H1 (cell line): Measurements from ENCODE around the gene UCHL1. TPM values are rescaled to one million over a fixed set of nuclear protein-coding genes. Genes with fewer than 3 reads are reported as not detected.

Experiments used
- CTCF ChIA-PET: fragments of 300-600 bp; sonication (Branson Sonifier 250); formaldehyde crosslinking; loops from one replicate; lab custom pipeline; 2021; ENCODE audit not compliant: partially characterized antibody; lab: Charles Lee
- POLR2A ChIA-PET: fragments of 300-600 bp; sonication (Branson Sonifier 250); formaldehyde crosslinking; loops from one replicate; lab custom pipeline; 2021; ENCODE audit warnings: inconsistent platforms; ENCODE audit not compliant: partially characterized antibody; lab: Charles Lee
- DNase-seq, 2 experiments: peaks; one replicate each; pipeline versions ENCODE4 v3.0.0 to v3.0.0-alpha.2; 2010 to 2022; ENCODE audit warnings: low spot score in 2 of 2, low read depth in 1 of 2, mixed read lengths in 1 of 2
- FAIRE-seq: peaks from 2 replicates; lab custom pipeline; 2011; peaks lifted over from hg19 to GRCh38; lab: Jason Lieb, UNC
- H2AFZ ChIP-seq: 2 replicates; pipeline ENCODE4 v1.8.1; 2012; ENCODE audit warnings: low read length, inconsistent platforms
- H2AK5ac ChIP-seq: 2 replicates; pipeline ENCODE4 v1.6.1; 2013; ENCODE audit warnings: low read depth, low read length
- H2BK120ac ChIP-seq: replicated peaks from 2 replicates; pipeline ENCODE3; 2013; ENCODE audit warnings: low read depth, low read length, inconsistent platforms
- H2BK12ac ChIP-seq: 2 replicates; pipeline ENCODE4 v1.6.1; 2013; ENCODE audit warnings: low read depth, low read length
- H2BK15ac ChIP-seq: 2 replicates; pipeline ENCODE4 v1.6.1; 2013; ENCODE audit warnings: low read length
- H2BK20ac ChIP-seq: 2 replicates; pipeline ENCODE4 v1.6.1; 2013; ENCODE audit warnings: low read length
- H2BK5ac ChIP-seq: 2 replicates; pipeline ENCODE4 v1.6.1; 2013; ENCODE audit warnings: low read depth, low read length
- H3K14ac ChIP-seq: 2 replicates; pipeline ENCODE4 v1.6.1; 2013; ENCODE audit warnings: inconsistent platforms; ENCODE audit not compliant: insufficient read length
- H3K18ac ChIP-seq: 2 replicates; pipeline ENCODE4 v1.6.1; 2013; ENCODE audit warnings: low read length; ENCODE audit errors: extremely low read depth
- H3K23ac ChIP-seq: 2 replicates; pipeline ENCODE4 v1.6.1; 2013; ENCODE audit warnings: inconsistent platforms; ENCODE audit not compliant: insufficient read length
- H3K23me2 ChIP-seq: 2 replicates; pipeline ENCODE4 v1.6.1; 2013; ENCODE audit warnings: low read depth, low read length
- H3K27ac ChIP-seq: 2 replicates; pipeline ENCODE4 v1.6.1; 2011; ENCODE audit warnings: low read depth, low read length, inconsistent platforms
- H3K27me3 ChIP-seq, 4 experiments: replicated peaks in 1 of 4; 1 replicate in 1 of 4; 2 replicates in 3 of 4; pipeline versions ENCODE4 v1.6.1 to v1.8.1; 2011 to 2013; ENCODE audit warnings: low read length in 3 of 4, mild to moderate bottlenecking in 3 of 4, inconsistent platforms in 2 of 4, mixed read lengths in 2 of 4, moderate library complexity in 1 of 4; ENCODE audit not compliant: control insufficient read depth in 3 of 4, insufficient read depth in 3 of 4; ENCODE audit errors: extremely low read depth in 1 of 4
- H3K36me3 ChIP-seq, 4 experiments: 2 replicates each; pipeline versions ENCODE4 v1.6.1 to v1.8.1; 2011 to 2013; ENCODE audit warnings: mild to moderate bottlenecking in 4 of 4, low read length in 3 of 4, moderate library complexity in 2 of 4, control low read depth in 1 of 4, inconsistent platforms in 1 of 4; ENCODE audit not compliant: insufficient read depth in 4 of 4, control insufficient read depth in 2 of 4
- H3K4ac ChIP-seq: replicated peaks from 2 replicates; pipeline ENCODE3; 2013; ENCODE audit warnings: low read length, low read depth, mixed read lengths, inconsistent platforms; ENCODE audit not compliant: insufficient read length
- H3K4me1 ChIP-seq, 4 experiments: replicated peaks in 1 of 4; 1 replicate in 1 of 4; 2 replicates in 3 of 4; pipeline versions ENCODE4 v1.6.1 to v1.8.1; 2011 to 2013; ENCODE audit warnings: low read length in 3 of 4, inconsistent platforms in 2 of 4, mixed read lengths in 1 of 4; ENCODE audit not compliant: insufficient read depth in 4 of 4, control insufficient read depth in 3 of 4
- H3K4me2 ChIP-seq, 2 experiments: 2 replicates each; pipeline versions ENCODE4 v1.6.1 to v1.8.1; 2011 to 2013; ENCODE audit warnings: low read depth in 2 of 2, low read length in 2 of 2, control low read depth in 1 of 2, inconsistent platforms in 1 of 2, mild to moderate bottlenecking in 1 of 2; ENCODE audit not compliant: insufficient read depth in 1 of 2
- H3K4me3 ChIP-seq, 4 experiments: fragments of 200-600, 300-600 bp in 1 of 4; sonication (generic), shearing (Covaris generic), sonication (Bioruptor Twin) in 1 of 4; 2 replicates each; pipeline versions ENCODE4 v1.5.1 to v1.8.1; 2011 to 2016; ENCODE audit warnings: low read length in 4 of 4, low read depth in 3 of 4, control low read depth in 2 of 4, inconsistent platforms in 2 of 4, mild to moderate bottlenecking in 2 of 4, mixed read lengths in 1 of 4, moderate library complexity in 1 of 4; ENCODE audit not compliant: insufficient read depth in 2 of 4; ENCODE audit errors: extremely low read depth in 1 of 4
- H3K56ac ChIP-seq: replicated peaks from 2 replicates; pipeline ENCODE3; 2013; ENCODE audit warnings: low read depth, mild to moderate bottlenecking, mixed read lengths, low read length, inconsistent platforms; ENCODE audit not compliant: insufficient read length
- H3K79me1 ChIP-seq: 2 replicates; pipeline ENCODE4 v1.6.1; 2013; ENCODE audit warnings: low read depth, low read length, control low read depth
- H3K79me2 ChIP-seq, 2 experiments: 2 replicates each; pipeline versions ENCODE4 v1.6.1 to v1.8.1; 2012 to 2013; ENCODE audit warnings: low read length in 2 of 2, mild to moderate bottlenecking in 2 of 2, inconsistent platforms in 1 of 2; ENCODE audit not compliant: insufficient read depth in 2 of 2, control insufficient read depth in 1 of 2
- H3K9ac ChIP-seq, 4 experiments: replicated peaks in 1 of 4; 1 replicate in 1 of 4; 2 replicates in 3 of 4; pipeline versions ENCODE4 v1.6.1 to v1.8.1; 2011 to 2013; ENCODE audit warnings: low read depth in 3 of 4, low read length in 3 of 4, control low read depth in 2 of 4, mild to moderate bottlenecking in 2 of 4, moderate library complexity in 2 of 4, inconsistent platforms in 1 of 4; ENCODE audit errors: extremely low read depth in 1 of 4
- H3K9me3 ChIP-seq, 2 experiments: 2 replicates each; pipeline versions ENCODE4 v1.6.1 to v1.8.1; 2012 to 2013; ENCODE audit warnings: mild to moderate bottlenecking in 2 of 2, moderate library complexity in 2 of 2, control low read depth in 1 of 2, inconsistent platforms in 1 of 2, low read depth in 1 of 2, low read length in 1 of 2, mixed read lengths in 1 of 2; ENCODE audit not compliant: insufficient read depth in 2 of 2
- H4K20me1 ChIP-seq, 2 experiments: replicated peaks in 1 of 2; 2 replicates each; pipeline versions ENCODE3 to v1.8.1; 2011 to 2013; ENCODE audit warnings: inconsistent platforms in 2 of 2, low read length in 2 of 2, mild to moderate bottlenecking in 1 of 2; ENCODE audit not compliant: insufficient read depth in 2 of 2, control insufficient read depth in 1 of 2
- H4K5ac ChIP-seq: 2 replicates; pipeline ENCODE4 v1.6.1; 2013; ENCODE audit warnings: low read length, low read depth, mixed read lengths, inconsistent platforms; ENCODE audit not compliant: insufficient read length
- H4K8ac ChIP-seq: 2 replicates; pipeline ENCODE4 v1.8.0; 2013; ENCODE audit warnings: mild to moderate bottlenecking, moderate library complexity, low read length, inconsistent platforms; ENCODE audit not compliant: insufficient read depth; ENCODE audit errors: extremely low read depth
- H4K91ac ChIP-seq: replicated peaks from 2 replicates; pipeline ENCODE3; 2013; ENCODE audit warnings: low read length, mixed read lengths, inconsistent platforms; ENCODE audit not compliant: insufficient read length
- BCL11A ChIP-seq, 2 experiments: IDR thresholded peaks; one replicate each; pipeline ENCODE4 v1.6.1; 2011; ENCODE audit warnings: low read depth in 2 of 2, low read length in 2 of 2, mild to moderate bottlenecking in 2 of 2
- CEBPB ChIP-seq: IDR thresholded peaks from 2 replicates; pipeline ENCODE4 v1.6.1; 2012; ENCODE audit warnings: low read depth, low read length
- E2F6 ChIP-seq: IDR thresholded peaks from 2 replicates; pipeline ENCODE4 v1.6.1; 2012; ENCODE audit warnings: inconsistent platforms
- GTF2F1 ChIP-seq: IDR thresholded peaks from 2 replicates; pipeline ENCODE4 v1.6.1; 2012; ENCODE audit warnings: low read depth, low read length, improper control_type of control experiment, borderline replicate concordance
- KDM1A ChIP-seq: fragments of 200-600, 300-600 bp; sonication (generic); IDR thresholded peaks from 2 replicates; pipeline ENCODE4 v1.7.1; 2016; ENCODE audit warnings: mild to moderate bottlenecking, low read length, borderline replicate concordance
- NRF1 ChIP-seq: IDR thresholded peaks from 2 replicates; pipeline ENCODE4 v1.6.1; 2011; ENCODE audit warnings: mild to moderate bottlenecking, low read depth, low read length, improper control_type of control experiment
- RFX5 ChIP-seq: IDR thresholded peaks from 2 replicates; pipeline ENCODE4 v1.6.1; 2011; ENCODE audit warnings: low read depth, low read length, improper control_type of control experiment, borderline replicate concordance
- RNF2 ChIP-seq: fragments of 200-900, 300-1000 bp; sonication (generic); IDR thresholded peaks from 2 replicates; pipeline ENCODE4 v1.7.1; 2016; ENCODE audit warnings: borderline replicate concordance, low read depth, mild to moderate bottlenecking, antibody characterized with exemption, low read length; ENCODE audit not compliant: poor library complexity, severe bottlenecking; ENCODE audit errors: missing control alignments
- SP1 ChIP-seq: IDR thresholded peaks from 2 replicates; pipeline ENCODE4 v1.6.1; 2011; ENCODE audit warnings: low read depth, low read length
- TAF7 ChIP-seq: optimal IDR thresholded peaks from 2 replicates; pipeline ENCODE3; 2011; ENCODE audit warnings: low read depth, mild to moderate bottlenecking, inconsistent platforms, low read length, moderate library complexity, borderline replicate concordance
- YY1 ChIP-seq: IDR thresholded peaks from 2 replicates; pipeline ENCODE4 v1.6.1; 2011; ENCODE audit warnings: low read depth, mild to moderate bottlenecking, low read length
- ZNF274 ChIP-seq: IDR thresholded peaks from 2 replicates; pipeline ENCODE4 v1.7.0; 2012; ENCODE audit warnings: low read length, borderline replicate concordance; ENCODE audit errors: extremely low read depth
- WGBS, 2 experiments: shearing (Covaris generic) in 1 of 2; methylation state at CpG; one replicate each; pipeline versions ENCODE4 v1.1.6 to v1.1.7; 2013 to 2015; ENCODE audit warnings: low lambda C conversion rate in 2 of 2, mixed read lengths in 2 of 2, inconsistent platforms in 1 of 2, low coverage in 1 of 2, missing lambda C conversion rate in 1 of 2; ENCODE audit not compliant: insufficient replicate concordance in 2 of 2, insufficient coverage in 1 of 2, insufficient read length in 1 of 2; ENCODE audit errors: extremely low coverage in 1 of 2, missing lambda C conversion rate in 1 of 2; 5-methylcytosine and 5-hydroxymethylcytosine counted together
- polyA plus RNA-seq, 7 experiments: library from polyadenylated mRNA; depleted of rRNA in 3 of 7; stranded (reverse) in 5 of 7; unstranded in 2 of 7; fragments of >200 nt in 5 of 7; fragments of 200-250 nt in 2 of 7; gene quantifications; 1 replicate in 5 of 7; 2 replicates in 1 of 7; 4 replicates in 1 of 7; pipeline versions ENCODE4 v1.2.1 to v1.2.3, GENCODE V29; 2011 to 2013; ENCODE audit warnings: missing spikeins in 2 of 7, mixed read lengths in 2 of 7
- total RNA-seq: library from RNA; stranded (reverse); fragmentation: NEBNext Ultra II Directional; extraction: Animal tissue kit (Norgen Biotek cat#: 25700); gene quantifications from 2 replicates; pipeline ENCODE4 v1.2.1, GENCODE V29; 2021
- TF ChIP-seq, protein P1 (sequence below): IDR thresholded peaks from 2 replicates; pipeline ENCODE4 v1.6.1; 2011; ENCODE audit warnings: low read depth, mild to moderate bottlenecking, low read length; ENCODE audit not compliant: insufficient read depth

UCHL1 gene
- total and polyA plus RNA-seq, 2 of the 8 experiments (the other 6 are each of a cell fraction or from before 2014, with no cell fraction given): 781 to 1,717 TPM

- TF ChIP-seq GTF2F1: no peak
- TF ChIP-seq E2F6: no peak
- no peak for TF ChIP-seq YY1
- no peak for TF ChIP-seq SP1
- TF ChIP-seq BCL11A (IDR thresholded peaks at IDR 0.05; ENCODE audit: low read depth in 2 of 2, low read length in 2 of 2): no peak
- TF ChIP-seq, protein P1, sequence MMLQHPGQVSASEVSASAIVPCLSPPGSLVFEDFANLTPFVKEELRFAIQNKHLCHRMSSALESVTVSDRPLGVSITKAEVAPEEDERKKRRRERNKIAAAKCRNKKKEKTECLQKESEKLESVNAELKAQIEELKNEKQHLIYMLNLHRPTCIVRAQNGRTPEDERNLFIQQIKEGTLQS: no peak
- TF ChIP-seq CEBPB: no peak
- no peak for TF ChIP-seq ZNF274
- no peak for TF ChIP-seq TAF7
- TF ChIP-seq KDM1A: no peak
- TF ChIP-seq NRF1: no peak
- no peak for TF ChIP-seq RFX5
- TF ChIP-seq RNF2: no peak
- TF ChIP-seq, all 59 proteins: peak for 0
These were observed 7.5 kb downstream of the UCHL1 start for GRCh38 chr4:41264212-41264611.

More at GRCh38 chr4:41264212-41264611, 7.5 kb downstream of the UCHL1 start:
- Histone ChIP-seq H3K14ac (no peak overlapping the region), H3K4me2 (no peak overlapping the region), H3K79me2 (peaks cover 0 to 17% of the 10 kb centered on the region in 2 experiments; a peak in 2 of 4 replicates), H3K23ac (no peak overlapping the region), H3K23me2 (no peaks in the 10 kb centered on the region), H3K79me1 (peaks cover 3% of the 10 kb centered on the region), H2BK20ac (no peak overlapping the region), H3K4me1 (no peaks in the 10 kb centered on the region; a peak in 1 of 7 replicates), H3K36me3 (peaks cover 66 to 99% (median 83%) of the 10 kb centered on the region in 4 experiments), H4K5ac (no peak overlapping the region), H2AFZ (no peak overlapping the region), H2BK120ac (no peak overlapping the region), H2BK5ac (no peak overlapping the region), H3K18ac (no peak overlapping the region), H3K27ac (no peak overlapping the region), H3K56ac (no peak overlapping the region), H3K4ac (no peak overlapping the region), H4K91ac (no peak overlapping the region), H4K8ac (no peak overlapping the region), H2AK5ac (no peak overlapping the region), H3K27me3 (no peaks in the 10 kb centered on the region), H3K9me3 (no peaks in the 10 kb centered on the region), H4K20me1 (peaks cover 7 to 9% of the 10 kb centered on the region in 2 experiments), H3K9ac (no peak overlapping the region), H2BK12ac (no peak overlapping the region), H3K4me3 (no peak overlapping the region), H2BK15ac (no peak overlapping the region)
- ChIA-PET CTCF (interaction anchor here (1.1 to 1.7 kb wide), 2 partner anchors 94 to 353 kb away, joined by 3 to 4 read pairs; no protein-coding TSS in a partner anchor), POLR2A (interaction anchor here (0.8 to 6.2 kb wide), 6 partner anchors 7 to 337 kb away, joined by 3 to 150 read pairs (median 6); partner anchors contain the start of genes APBB2 and UCHL1)
- 96% methylated on average over 1 of the region's 1 CpG; no CpG with 5 or more reads in 1 of the 2 experiments for WGBS, 2 experiments
- FAIRE-seq (no peak), DNase-seq (no peak)
